Gastrocnemius medialis (tissue), 4 donors: ENCODE results near the gene CST3.

Experiments
- POLR2A ChIP-seq, 2 donors: fragments of 450-650 bp; IDR thresholded peaks; one replicate each; pipeline ENCODE4 v1.6.1; 2017; ENCODE audit warnings: antibody characterized with exemption in 2 of 2, mild to moderate bottlenecking in 2 of 2, moderate library complexity in 2 of 2
- TF ChIP-seq, protein P1 (sequence below), 5 experiments: fragments of 450-650 bp in 3 of 5; fragments of 200-600 bp in 2 of 5; sonication (generic) in 2 of 5; IDR thresholded peaks in 4 of 5; conservative IDR thresholded peaks in 1 of 5; 1 replicate in 4 of 5; 2 replicates in 1 of 5; pipeline ENCODE4 v1.5.1; 2016 to 2019; ENCODE audit warnings: antibody characterized with exemption in 5 of 5, mild to moderate bottlenecking in 3 of 5, moderate library complexity in 3 of 5

DNA sequence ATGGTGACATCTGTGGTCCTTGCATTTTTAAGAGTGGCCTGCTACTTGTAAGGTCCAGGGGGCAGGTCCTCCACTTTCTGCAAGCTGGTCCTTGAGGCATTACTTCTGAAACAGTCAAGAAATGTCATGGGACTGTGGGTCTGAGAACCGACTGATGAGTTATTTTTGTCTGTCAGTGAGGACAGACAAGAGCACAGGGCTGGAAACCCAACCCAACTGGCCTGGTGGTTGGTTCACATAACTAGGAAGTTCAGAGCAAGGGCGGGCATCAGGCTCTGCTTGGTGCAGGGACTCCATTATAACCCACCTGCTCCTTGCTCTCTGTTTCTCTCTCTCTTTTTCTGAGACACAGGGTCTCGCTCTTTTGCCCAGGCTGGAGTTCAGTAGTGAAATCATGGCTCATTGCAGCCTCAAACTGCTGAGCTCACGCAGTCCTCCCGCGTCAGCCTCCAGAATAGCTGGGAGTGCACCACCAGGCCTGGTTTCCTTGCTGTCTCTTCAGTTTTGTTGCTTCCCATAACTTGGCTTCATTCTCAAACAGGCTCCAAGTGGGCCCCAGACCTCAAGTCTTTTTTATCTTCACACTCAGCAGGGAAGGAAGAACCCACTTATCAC is 9.2 kb downstream of the CST3 start:
- TF ChIP-seq POLR2A (IDR thresholded peaks at IDR 0.05): peak; percentile 8 to 34
- TF ChIP-seq, protein P1, sequence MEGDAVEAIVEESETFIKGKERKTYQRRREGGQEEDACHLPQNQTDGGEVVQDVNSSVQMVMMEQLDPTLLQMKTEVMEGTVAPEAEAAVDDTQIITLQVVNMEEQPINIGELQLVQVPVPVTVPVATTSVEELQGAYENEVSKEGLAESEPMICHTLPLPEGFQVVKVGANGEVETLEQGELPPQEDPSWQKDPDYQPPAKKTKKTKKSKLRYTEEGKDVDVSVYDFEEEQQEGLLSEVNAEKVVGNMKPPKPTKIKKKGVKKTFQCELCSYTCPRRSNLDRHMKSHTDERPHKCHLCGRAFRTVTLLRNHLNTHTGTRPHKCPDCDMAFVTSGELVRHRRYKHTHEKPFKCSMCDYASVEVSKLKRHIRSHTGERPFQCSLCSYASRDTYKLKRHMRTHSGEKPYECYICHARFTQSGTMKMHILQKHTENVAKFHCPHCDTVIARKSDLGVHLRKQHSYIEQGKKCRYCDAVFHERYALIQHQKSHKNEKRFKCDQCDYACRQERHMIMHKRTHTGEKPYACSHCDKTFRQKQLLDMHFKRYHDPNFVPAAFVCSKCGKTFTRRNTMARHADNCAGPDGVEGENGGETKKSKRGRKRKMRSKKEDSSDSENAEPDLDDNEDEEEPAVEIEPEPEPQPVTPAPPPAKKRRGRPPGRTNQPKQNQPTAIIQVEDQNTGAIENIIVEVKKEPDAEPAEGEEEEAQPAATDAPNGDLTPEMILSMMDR (IDR thresholded peaks at IDR 0.05 in 4 of 5, conservative IDR thresholded peaks at IDR 0.05 in 1 of 5): no peak
